ENCODE measurements around the gene MKRN2. TPM values are rescaled to one million over a fixed set of nuclear protein-coding genes. Genes with fewer than 3 reads are reported as not detected.

Gene MKRN2
- total and polyA plus RNA-seq, 2 of the 8 experiments (the other 6 are each of a cell fraction or from before 2014, with no cell fraction given), result 15.3 to 17.6 TPM

- H3K27ac ChIP-seq (ENCODE audit: low read depth, low read length), result no peak overlapping the region
- no peak overlapping the region for H2BK20ac ChIP-seq (ENCODE audit: low read length)
- no peak overlapping the region for H4K5ac ChIP-seq (ENCODE audit: insufficient read length, low read depth, low read length)
- no peak overlapping the region for H3K4me3 ChIP-seq (ENCODE audit: extremely low read depth in 1 of 4, insufficient read depth in 2 of 4, low read depth in 3 of 4, low read length in 4 of 4)
- peaks cover 10 to 90% of the 10 kb centered on the region in 2 experiments; a peak in 3 of 4 replicates for H3K79me2 ChIP-seq (ENCODE audit: control insufficient read depth in 1 of 2, insufficient read depth in 2 of 2, low read length in 2 of 2)
- H3K4me2 ChIP-seq (ENCODE audit: insufficient read depth in 1 of 2, low read depth in 2 of 2, low read length in 2 of 2), result no peak overlapping the region
- FAIRE-seq (no peak), DNase-seq (ENCODE audit: low read depth in 1 of 2, low spot score in 2 of 2) (no peak)
- peaks cover 3% of the 10 kb centered on the region for H3K79me1 ChIP-seq (ENCODE audit: low read depth, low read length)
- H3K23me2 ChIP-seq (ENCODE audit: low read depth, low read length), result no peaks in the 10 kb centered on the region
- 75% methylated on average over 4 of the region's 4 CpGs; no CpG with 5 or more reads in 1 of the 2 experiments for WGBS, 2 experiments (ENCODE audit: extremely low coverage in 1 of 2, insufficient coverage in 1 of 2, insufficient read length in 1 of 2, insufficient replicate concordance in 2 of 2, low coverage in 1 of 2, low lambda C conversion rate in 2 of 2, missing lambda C conversion rate in 1 of 2)
- H3K18ac ChIP-seq (ENCODE audit: extremely low read depth, low read length), result no peak overlapping the region
- H3K56ac ChIP-seq (replicated peaks; ENCODE audit: insufficient read length, low read depth, low read length), result no peak overlapping the region
- CTCF ChIA-PET (ENCODE audit: partially characterized antibody), result interaction anchor here (1.2 kb wide), 1 partner anchor 87 kb away, joined by 3 read pairs; no protein-coding TSS in a partner anchor
- H2AFZ ChIP-seq (ENCODE audit: low read length), result no peak overlapping the region
- H3K23ac ChIP-seq (ENCODE audit: insufficient read length), result no peak overlapping the region
- H3K4ac ChIP-seq (replicated peaks; ENCODE audit: insufficient read length, low read depth, low read length), result no peak overlapping the region
- POLR2A ChIA-PET (ENCODE audit: partially characterized antibody), result interaction anchor here (1.0 kb wide), 1 partner anchor 31 kb away, joined by 3 read pairs; no protein-coding TSS in a partner anchor
- H3K9me3 ChIP-seq (ENCODE audit: insufficient read depth in 2 of 2, low read depth in 1 of 2, low read length in 1 of 2), result no peaks in the 10 kb centered on the region
- peaks cover 8 to 18% of the 10 kb centered on the region in 2 experiments for H4K20me1 ChIP-seq (replicated peaks in 1 of 2; ENCODE audit: control insufficient read depth in 1 of 2, insufficient read depth in 2 of 2, low read length in 2 of 2)
- no peak overlapping the region for H4K91ac ChIP-seq (replicated peaks; ENCODE audit: insufficient read length, low read length)
- H2BK15ac ChIP-seq (ENCODE audit: low read length), result no peak overlapping the region
- H3K36me3 ChIP-seq (ENCODE audit: control insufficient read depth in 2 of 4, insufficient read depth in 4 of 4, low read length in 3 of 4), result no peaks in the 10 kb centered on the region
- H2BK120ac ChIP-seq (replicated peaks; ENCODE audit: low read depth, low read length), result no peak overlapping the region
- H3K4me1 ChIP-seq (replicated peaks in 1 of 4; ENCODE audit: control insufficient read depth in 3 of 4, insufficient read depth in 4 of 4, low read length in 3 of 4), result peaks cover 0 to 10% (median 5%) of the 10 kb centered on the region in 4 experiments; a peak in 5 of 7 replicates
- H3K27me3 ChIP-seq (replicated peaks in 1 of 4; ENCODE audit: control insufficient read depth in 3 of 4, extremely low read depth in 1 of 4, insufficient read depth in 3 of 4, low read length in 3 of 4), result no peaks in the 10 kb centered on the region
- H3K14ac ChIP-seq (ENCODE audit: insufficient read length), result no peak overlapping the region
- H2BK12ac ChIP-seq (ENCODE audit: low read depth, low read length), result no peak overlapping the region
- no peak overlapping the region for H2BK5ac ChIP-seq (ENCODE audit: low read depth, low read length)
- H3K9ac ChIP-seq (replicated peaks in 1 of 4; ENCODE audit: extremely low read depth in 1 of 4, low read depth in 3 of 4, low read length in 3 of 4), result no peak overlapping the region
- H4K8ac ChIP-seq (ENCODE audit: extremely low read depth, insufficient read depth, low read length), result no peak overlapping the region
- H2AK5ac ChIP-seq (ENCODE audit: low read depth, low read length), result no peak overlapping the region
- no peak for TF ChIP-seq CHD2 (IDR thresholded peaks at IDR 0.05; ENCODE audit: low read length)
- TF ChIP-seq NANOG (IDR thresholded peaks at IDR 0.05; ENCODE audit: insufficient read depth, low read depth, low read length, poor library complexity, severe bottlenecking), result no peak
- no peak for TF ChIP-seq GABPA (IDR thresholded peaks at IDR 0.05; ENCODE audit: borderline replicate concordance, insufficient read depth, low read length)
- TF ChIP-seq POLR2A (IDR thresholded peaks at IDR 0.05; ENCODE audit: control extremely low read depth in 1 of 2, low read depth in 2 of 2, low read length in 2 of 2), result no peak
- TF ChIP-seq NRF1 (IDR thresholded peaks at IDR 0.05; ENCODE audit: low read depth, low read length), result no peak
- no peak for TF ChIP-seq JUN (IDR thresholded peaks at IDR 0.05; ENCODE audit: low read depth, low read length)
- TF ChIP-seq EP300 (IDR thresholded peaks at IDR 0.05; ENCODE audit: borderline replicate concordance in 1 of 2, low read depth in 2 of 2, low read length in 2 of 2), result no peak
- TF ChIP-seq CTCF (IDR thresholded peaks at IDR 0.05; ENCODE audit: control extremely low read depth in 1 of 3, insufficient read depth in 1 of 3, low read depth in 1 of 3, low read length in 3 of 3), result no peak
- no peak for TF ChIP-seq POU5F1 (IDR thresholded peaks at IDR 0.05; ENCODE audit: low read depth, low read length)
- TF ChIP-seq HDAC6 (IDR thresholded peaks at IDR 0.05; ENCODE audit: low read depth, low read length), result no peak
- TF ChIP-seq RBBP5 (IDR thresholded peaks at IDR 0.05; ENCODE audit: borderline replicate concordance, low read depth, low read length), result no peak
- no peak for TF ChIP-seq SP4 (IDR thresholded peaks at IDR 0.05; ENCODE audit: low read length)
Measured at GRCh38 chr3:12633108-12633507, 76.2 kb downstream of the MKRN2 start.
